Loucy (cell line): Measurements from ENCODE around the gene HEATR1.

Experiments
- H2AFZ ChIP-seq: fragments of 200-600 bp; sonication (generic); 2 replicates; pipeline ENCODE4 v1.6.0; 2016; ENCODE audit warnings: antibody characterized with exemption, mild to moderate bottlenecking, low read length, moderate library complexity
- H3F3A ChIP-seq: fragments of 200-600 bp; 2 replicates; pipeline ENCODE4 v1.6.0; 2016; ENCODE audit warnings: antibody characterized with exemption, low read depth, mild to moderate bottlenecking
- H3K27me3 ChIP-seq: fragments of 200-600 bp; sonication (generic); 2 replicates; pipeline ENCODE4 v1.6.1; 2014; ENCODE audit warnings: low read length, mild to moderate bottlenecking; ENCODE audit not compliant: insufficient read depth, poor library complexity, severe bottlenecking
- H3K36me3 ChIP-seq: fragments of 200-600 bp; sonication (generic); 2 replicates; pipeline ENCODE4 v1.6.1; 2016; ENCODE audit warnings: low read length; ENCODE audit not compliant: insufficient read depth
- H3K4me1 ChIP-seq: fragments of 200-600 bp; sonication (generic); 2 replicates; pipeline ENCODE4 v1.5.1; 2014; ENCODE audit warnings: low read length, mild to moderate bottlenecking; ENCODE audit not compliant: insufficient read depth, poor library complexity, severe bottlenecking
- H3K4me2 ChIP-seq: fragments of 200-600 bp; sonication (generic); 2 replicates; pipeline ENCODE4 v1.6.0; 2014; ENCODE audit warnings: antibody characterized with exemption, low read length, low read depth, mild to moderate bottlenecking; ENCODE audit not compliant: poor library complexity, severe bottlenecking
- H3K4me3 ChIP-seq: fragments of 200-600 bp; sonication (generic); 2 replicates; pipeline ENCODE4 v1.5.1; 2014; ENCODE audit warnings: low read length, mild to moderate bottlenecking, mixed read lengths; ENCODE audit not compliant: poor library complexity, severe bottlenecking
- H3K79me2 ChIP-seq: fragments of 200-600 bp; sonication (generic); 2 replicates; pipeline ENCODE4 v1.6.1; 2014; ENCODE audit warnings: low read length; ENCODE audit not compliant: insufficient read depth
- H3K9ac ChIP-seq: fragments of 200-600 bp; sonication (generic); 2 replicates; pipeline ENCODE4 v1.6.0; 2014; ENCODE audit warnings: mild to moderate bottlenecking, low read depth, low read length, moderate library complexity; ENCODE audit not compliant: poor library complexity, severe bottlenecking
- H3K9me2 ChIP-seq: fragments of 200-600 bp; sonication (generic); replicated peaks from 2 replicates; pipeline ENCODE4 v1.6.1; 2016; ENCODE audit warnings: low read depth, low read length, mixed read lengths
- H3K9me3 ChIP-seq: fragments of 200-600 bp; sonication (generic); 2 replicates; pipeline ENCODE4 v1.6.1; 2014; ENCODE audit warnings: mild to moderate bottlenecking, antibody characterized with exemption, low read length, low read depth; ENCODE audit not compliant: insufficient read depth
- H4K20me1 ChIP-seq: fragments of 200-600 bp; sonication (generic); 2 replicates; pipeline ENCODE4 v1.6.0; 2014; ENCODE audit warnings: antibody characterized with exemption, low read length, mild to moderate bottlenecking; ENCODE audit not compliant: insufficient read depth, poor library complexity, severe bottlenecking
- CTCF ChIP-seq: fragments of 200-600 bp; sonication (generic); conservative IDR thresholded peaks from 2 replicates; pipeline ENCODE4 v1.5.1; 2014; ENCODE audit warnings: mild to moderate bottlenecking, antibody characterized with exemption, low read length
- EZH2phosphoT487 ChIP-seq: fragments of 200-600 bp; IDR thresholded peaks from 2 replicates; pipeline ENCODE4 v1.6.1; 2018; ENCODE audit warnings: antibody characterized with exemption, mild to moderate bottlenecking, moderate library complexity, borderline replicate concordance

The HEATR1 gene

GRCh38 chr1:236603991-236604904, at the start of gene HEATR1:
Gene HEATR1 (minus strand): TSS chr1:236604516. CDS start chr1:236604095, 421 bp downstream.
- peaks cover 11% of the 10 kb centered on the region for H3K4me1 ChIP-seq
- H3K9me3 ChIP-seq, result no peaks in the 10 kb centered on the region
- peak within 1 kb of the TSS; percentile 96 for H3K4me2 ChIP-seq
- H3K36me3 ChIP-seq, result no peaks in the 10 kb centered on the region
- peaks cover 44% of the 10 kb centered on the region for H3K79me2 ChIP-seq
- peak within 1 kb of the TSS; percentile 79 for H3K9ac ChIP-seq
- H4K20me1 ChIP-seq, result peaks cover 9% of the 10 kb centered on the region
- TF ChIP-seq EZH2phosphoT487 (no peak), CTCF (no peak)
- no peaks in the 10 kb centered on the region for H3F3A ChIP-seq
- H2AFZ ChIP-seq, result peak within 1 kb of the TSS; percentile 99
- H3K27me3 ChIP-seq, result no peaks in the 10 kb centered on the region
- H3K4me3 ChIP-seq, result peak within 1 kb of the TSS; percentile 97
- H3K9me2 ChIP-seq, result no peaks in the 10 kb centered on the region

GRCh38 chr1:236645016-236645680, 40.8 kb upstream of the HEATR1 start:
- Histone ChIP-seq H3K36me3 (no peaks in the 10 kb centered on the region), H3F3A (no peaks in the 10 kb centered on the region), H3K27me3 (no peaks in the 10 kb centered on the region), H3K79me2 (no peaks in the 10 kb centered on the region), H4K20me1 (no peaks in the 10 kb centered on the region), H3K9me2 (no peaks in the 10 kb centered on the region), H3K4me2 (no peak overlapping the region), H3K9me3 (no peaks in the 10 kb centered on the region), H3K4me3 (no peak overlapping the region), H3K4me1 (no peaks in the 10 kb centered on the region), H2AFZ (no peak overlapping the region), H3K9ac (no peak overlapping the region)
- TF ChIP-seq CTCF, result no peak
- no peak for TF ChIP-seq EZH2phosphoT487

- Histone ChIP-seq H3K4me3 (no peak overlapping the region), H3K4me2 (no peak overlapping the region), H3K9ac (no peak overlapping the region), H3K27me3 (no peaks in the 10 kb centered on the region), H3K4me1 (no peaks in the 10 kb centered on the region), H3K9me2 (no peaks in the 10 kb centered on the region), H3K79me2 (no peaks in the 10 kb centered on the region), H4K20me1 (no peaks in the 10 kb centered on the region), H3F3A (no peaks in the 10 kb centered on the region), H3K9me3 (no peaks in the 10 kb centered on the region), H3K36me3 (no peaks in the 10 kb centered on the region), H2AFZ (no peak overlapping the region)
- TF ChIP-seq EZH2phosphoT487, result no peak
- no peak for TF ChIP-seq CTCF
Measured at GRCh38 chr1:236642763-236643162, 38.4 kb upstream of the HEATR1 start.
